NT2/D1 (cell line): ENCODE measurements around the gene MTMR10.

Experiments used
- YY1 ChIP-seq: IDR thresholded peaks from 2 replicates; pipeline ENCODE4 v1.6.1; 2011; ENCODE audit not compliant: insufficient read length, insufficient read depth
- ZNF274 ChIP-seq: IDR thresholded peaks from 2 replicates; pipeline ENCODE4 v1.6.1; 2011; ENCODE audit warnings: mild to moderate bottlenecking, low read depth, low read length

GRCh38 chr15:30906366-30906765 lies 85.1 kb downstream of the MTMR10 start:
- TF ChIP-seq YY1 (no peak), ZNF274 (no peak)
